HepG2 (cell line): Measurements from ENCODE around the gene GBA2. TPM values are rescaled to one million over a fixed set of nuclear protein-coding genes. Genes with fewer than 3 reads are reported as not detected.
A peak's percentile ranks its signal among the peaks of the same experiment; 100 is the strongest.

ENCODE experiments used
- E2F1 ChIP-seq: sonication (generic); formaldehyde crosslinking; IDR thresholded peaks from 2 replicates; pipeline ENCODE4 v1.5.0; 2020; ENCODE audit warnings: missing genetic modification reagents
- GABPA ChIP-seq, 2 experiments: IDR thresholded peaks; 2 replicates each; pipeline ENCODE4 v1.6.1; 2011 to 2016; ENCODE audit warnings: low read depth in 2 of 2, low read length in 1 of 2, missing biosample characterization in 1 of 2, missing genetic modification characterization in 1 of 2
- GATA4 ChIP-seq: sonication (generic); IDR thresholded peaks from 2 replicates; pipeline ENCODE4 v1.6.1; 2016; ENCODE audit warnings: antibody characterized with exemption, low read depth, borderline replicate concordance
- HNF4A ChIP-seq: sonication (generic); formaldehyde crosslinking; IDR thresholded peaks from 2 replicates; pipeline ENCODE4 v1.4.0; 2020; ENCODE audit warnings: missing genetic modification reagents
- HNRNPK ChIP-seq: fragments of 200-400 bp; formaldehyde crosslinking; IDR thresholded peaks from 2 replicates; pipeline ENCODE4 v1.6.1; 2018; ENCODE audit warnings: low read length, low read depth, moderate library complexity, mild to moderate bottlenecking; ENCODE audit not compliant: poor library complexity, severe bottlenecking
- HNRNPLL ChIP-seq: fragments of 200-400 bp; formaldehyde crosslinking; IDR thresholded peaks from 2 replicates; pipeline ENCODE4 v1.6.1; 2017; ENCODE audit warnings: mild to moderate bottlenecking, low read depth, low read length; ENCODE audit not compliant: poor library complexity, severe bottlenecking
- HOXA9 ChIP-seq: sonication (generic); formaldehyde crosslinking; IDR thresholded peaks from 2 replicates; pipeline ENCODE4 v1.8.1; 2022; ENCODE audit warnings: missing genetic modification reagents, mild to moderate bottlenecking, moderate library complexity, borderline replicate concordance
- KDM5B ChIP-seq: sonication (generic); formaldehyde crosslinking; IDR thresholded peaks from 2 replicates; pipeline ENCODE4 v1.4.0; 2020; ENCODE audit warnings: missing genetic modification reagents, mild to moderate bottlenecking, borderline replicate concordance
- LBX2 ChIP-seq: sonication (generic); formaldehyde crosslinking; IDR thresholded peaks from 2 replicates; pipeline ENCODE4 v1.5.0; 2020; ENCODE audit warnings: missing genetic modification reagents, mild to moderate bottlenecking, borderline replicate concordance
- MEF2D ChIP-seq: sonication (generic); formaldehyde crosslinking; IDR thresholded peaks from 2 replicates; pipeline ENCODE4 v1.5.1; 2020; ENCODE audit warnings: mild to moderate bottlenecking, missing genetic modification reagents
- PATZ1 ChIP-seq: sonication (generic); formaldehyde crosslinking; IDR thresholded peaks from 2 replicates; pipeline ENCODE4 v1.4.0; 2020; ENCODE audit warnings: missing genetic modification reagents
- POLR2A ChIP-seq, 2 experiments: IDR thresholded peaks; 2 replicates each; pipeline ENCODE4 v1.6.1; 2011; ENCODE audit warnings: low read depth in 2 of 2, low read length in 2 of 2, mild to moderate bottlenecking in 1 of 2, moderate library complexity in 1 of 2; ENCODE audit not compliant: insufficient read depth in 1 of 2
- SIX4 ChIP-seq: sonication (generic); formaldehyde crosslinking; IDR thresholded peaks from 2 replicates; pipeline ENCODE4 v1.4.0; 2020; ENCODE audit warnings: missing genetic modification reagents
- SMARCC2 ChIP-seq: fragments of 450-650 bp; IDR thresholded peaks from 2 replicates; pipeline ENCODE4 v1.6.1; 2017; ENCODE audit warnings: antibody characterized with exemption, mild to moderate bottlenecking
- TBX2 ChIP-seq: sonication (generic); formaldehyde crosslinking; IDR thresholded peaks from 2 replicates; pipeline ENCODE4 v1.5.0; 2020; ENCODE audit warnings: missing genetic modification reagents, mild to moderate bottlenecking, borderline replicate concordance
- TIGD3 ChIP-seq: sonication (generic); formaldehyde crosslinking; IDR thresholded peaks from 2 replicates; pipeline ENCODE4 v1.5.1; 2020; ENCODE audit warnings: mild to moderate bottlenecking, missing genetic modification reagents, borderline replicate concordance
- ZBTB20 ChIP-seq: sonication (generic); formaldehyde crosslinking; IDR thresholded peaks from 2 replicates; pipeline ENCODE4 v1.8.1; 2023; ENCODE audit warnings: missing genetic modification reagents, low read depth, mild to moderate bottlenecking, borderline replicate concordance
- ZFX ChIP-seq: sonication (generic); formaldehyde crosslinking; IDR thresholded peaks from 2 replicates; pipeline ENCODE4 v1.4.0; 2020; ENCODE audit warnings: mild to moderate bottlenecking, low read depth, missing genetic modification reagents, moderate library complexity
- ZFY ChIP-seq: sonication (generic); formaldehyde crosslinking; IDR thresholded peaks from 2 replicates; pipeline ENCODE4 v1.4.0; 2020; ENCODE audit warnings: missing genetic modification reagents
- ZNF124 ChIP-seq: sonication (generic); formaldehyde crosslinking; IDR thresholded peaks from 2 replicates; pipeline ENCODE4 v1.4.0; 2020; ENCODE audit warnings: missing genetic modification reagents
- ZNF234 ChIP-seq: sonication (generic); formaldehyde crosslinking; conservative IDR thresholded peaks from 2 replicates; pipeline ENCODE4 v1.5.1; 2020; ENCODE audit warnings: mild to moderate bottlenecking, missing genetic modification reagents
- ZNF441 ChIP-seq: sonication (generic); formaldehyde crosslinking; IDR thresholded peaks from 2 replicates; pipeline ENCODE4 v1.7.0; 2021; ENCODE audit warnings: missing genetic modification reagents, borderline replicate concordance
- ZNF652 ChIP-seq: IDR thresholded peaks from 2 replicates; pipeline ENCODE4 v1.6.1; 2016; ENCODE audit warnings: low read depth, borderline replicate concordance
- ZSCAN20 ChIP-seq: sonication (generic); formaldehyde crosslinking; IDR thresholded peaks from 2 replicates; pipeline ENCODE4 v1.4.0; 2020; ENCODE audit warnings: missing genetic modification reagents, mild to moderate bottlenecking, borderline replicate concordance
- ZSCAN31 ChIP-seq: sonication (generic); formaldehyde crosslinking; IDR thresholded peaks from 2 replicates; pipeline ENCODE4 v1.5.0; 2020; ENCODE audit warnings: low read depth, mild to moderate bottlenecking, missing genetic modification reagents
- polyA plus RNA-seq, 8 experiments: library from polyadenylated mRNA; depleted of rRNA in 3 of 8; stranded (reverse) in 7 of 8; unstranded in 1 of 8; fragments of >200 nt; fragmentation: Illumina TruSeq in 4 of 8; extraction: Trizol in 4 of 8; gene quantifications; 2 replicates each; pipeline versions ENCODE4 v1.2.1 to v1.2.3, GENCODE V29; 2011 to 2016; ENCODE audit warnings: low read depth in 4 of 8, missing spikeins in 1 of 8, mixed read lengths in 1 of 8; ENCODE audit not compliant: insufficient read depth in 1 of 8
- total RNA-seq, 5 experiments: library from RNA; depleted of rRNA; stranded (reverse); fragments of >200 nt; fragmentation: Illumina TruSeq; extraction: Trizol; gene quantifications; 2 replicates each; pipeline ENCODE4 v1.2.3, GENCODE V29; 2016; ENCODE audit warnings: low read depth in 1 of 5

Gene GBA2
- total and polyA plus RNA-seq, 2 of the 13 experiments (the other 11 are each of a cell fraction or from before 2014, with no cell fraction given) = 37.5 to 86.1 TPM

- TF ChIP-seq HNRNPLL = peak; percentile 26
- peak; percentile 45; the same call in 1 of the 2 replicates for TF ChIP-seq ZFY (CRISPR knock-in tag)
- TF ChIP-seq LBX2 = no peak
- 0 out of 2 replicates have a peak, but pooled peaks have one; percentile 25 for TF ChIP-seq GATA4
- TF ChIP-seq HNRNPK = peak; percentile 54
- no peak for TF ChIP-seq ZNF441 (CRISPR knock-in tag)
- TF ChIP-seq ZFX (CRISPR knock-in tag) = peak; percentile 55
- peak; percentile 10; the same call in 1 of the 2 replicates for TF ChIP-seq ZSCAN20
- no peak for TF ChIP-seq HOXA9
- TF ChIP-seq KDM5B (CRISPR knock-in tag) = peak; percentile 51; the same call in 1 of the 2 replicates
- TF ChIP-seq SMARCC2 = no peak
- peak in 1 of 2 experiments; percentile 42; a peak in 1 of 4 replicates for TF ChIP-seq POLR2A (IDR thresholded peaks at IDR 0.05; ENCODE audit: insufficient read depth in 1 of 2, low read depth in 2 of 2, low read length in 2 of 2)
- 0 out of 2 replicates have a peak, but pooled peaks have one; percentile 18 for TF ChIP-seq TBX2
- TF ChIP-seq ZBTB20 (CRISPR knock-in tag) = peak; percentile 38; the same call in 1 of the 2 replicates
- TF ChIP-seq GABPA (IDR thresholded peaks at IDR 0.05; ENCODE audit: low read depth, low read length) = no peak
- TF ChIP-seq GABPA (CRISPR knock-in tag; IDR thresholded peaks at IDR 0.05; ENCODE audit: low read depth) = peak; percentile 41
- TF ChIP-seq MEF2D (CRISPR knock-in tag) = no peak
- no peak for TF ChIP-seq ZNF234 (CRISPR knock-in tag)
- TF ChIP-seq TIGD3 (CRISPR knock-in tag) = no peak
- TF ChIP-seq SIX4 (CRISPR knock-in tag) = no peak
- TF ChIP-seq ZNF652 = no peak
- no peak for TF ChIP-seq E2F1
- no peak for TF ChIP-seq HNF4A (CRISPR knock-in tag)
- no peak for TF ChIP-seq ZNF124 (CRISPR knock-in tag)
- 0 out of 2 replicates have a peak, but pooled peaks have one; percentile 12 for TF ChIP-seq ZSCAN31 (CRISPR knock-in tag)
- peak; percentile 96 for TF ChIP-seq PATZ1 (CRISPR knock-in tag)
These were observed 58.3 kb downstream of the GBA2 start (continued) for GRCh38 chr9:35690614-35691333.
